Activated CD4-positive, CD25-positive, alpha-beta regulatory T cell (primary cell): ENCODE results near the gene PLXND1.

Experiments
- DNase-seq, 4 experiments: peaks; one replicate each; lab custom pipeline; 2025; lab: John Stamatoyannopoulos, UW

Gene PLXND1

GRCh38 chr3:129562803-129563202, 43.7 kb downstream of the PLXND1 start:
- DNase-seq = no peak

GRCh38 chr3:129561619-129562248, 44.7 kb downstream of the PLXND1 start:
- DNase-seq = no peak

- no peak for DNase-seq
Observed at GRCh38 chr3:129560911-129561594, 45.4 kb downstream of the PLXND1 start.

GRCh38 chr3:129560269-129560787, 46.1 kb downstream of the PLXND1 start:
- DNase-seq = no peak

GRCh38 chr3:129559565-129560079, 46.9 kb downstream of the PLXND1 start:
- no peak for DNase-seq

GRCh38 chr3:129558772-129559564, 47.5 kb downstream of the PLXND1 start:
- DNase-seq = no peak

- no peak for DNase-seq
Observed at GRCh38 chr3:129558081-129558771, 48.2 kb downstream of the PLXND1 start.

GRCh38 chr3:129557548-129557894, 49.0 kb downstream of the PLXND1 start:
- no peak for DNase-seq

GRCh38 chr3:129556890-129557547, 49.5 kb downstream of the PLXND1 start:
- DNase-seq = no peak

GRCh38 chr3:129556358-129556695, 50.1 kb downstream of the PLXND1 start:
- no peak for DNase-seq

GRCh38 chr3:129555616-129556357, 50.7 kb downstream of the PLXND1 start:
- DNase-seq = no peak

- DNase-seq = no peak
Observed at GRCh38 chr3:129555153-129555550, 51.3 kb downstream of the PLXND1 start.

GRCh38 chr3:129554356-129555152, 51.9 kb downstream of the PLXND1 start:
- no peak for DNase-seq

- no peak for DNase-seq
Observed at GRCh38 chr3:129553719-129554118, 52.8 kb downstream of the PLXND1 start.

- DNase-seq = no peak
Observed at GRCh38 chr3:129553171-129553570, 53.3 kb downstream of the PLXND1 start.

GRCh38 chr3:129552287-129553050, 54.0 kb downstream of the PLXND1 start:
- DNase-seq = no peak

- no peak for DNase-seq
Observed at GRCh38 chr3:129549805-129550204, 56.7 kb downstream of the PLXND1 start.

GRCh38 chr3:129549006-129549800, 57.3 kb downstream of the PLXND1 start:
- DNase-seq = no peak
